Prostate gland (tissue), 2 donors: ENCODE measurements around the gene FAM222A.

Experiments used
- POLR2A ChIP-seq: fragments of 450-650 bp; IDR thresholded peaks from one replicate; pipeline ENCODE4 v1.6.1; 2016; ENCODE audit warnings: antibody characterized with exemption, mild to moderate bottlenecking
- POLR2AphosphoS5 ChIP-seq: sonication (generic); formaldehyde crosslinking; IDR thresholded peaks from one replicate; pipeline ENCODE4 v1.6.1; 2017; ENCODE audit warnings: antibody characterized with exemption
- TF ChIP-seq, protein P1 (sequence below), 4 experiments: fragments of 200-600 bp in 2 of 4; fragments of 450-650 bp in 2 of 4; sonication (generic) in 2 of 4; IDR thresholded peaks; 1 replicate in 3 of 4; 2 replicates in 1 of 4; pipeline ENCODE4 v1.5.1; 2016 to 2019; ENCODE audit warnings: antibody characterized with exemption in 4 of 4, mild to moderate bottlenecking in 2 of 4, moderate library complexity in 2 of 4

DNA sequence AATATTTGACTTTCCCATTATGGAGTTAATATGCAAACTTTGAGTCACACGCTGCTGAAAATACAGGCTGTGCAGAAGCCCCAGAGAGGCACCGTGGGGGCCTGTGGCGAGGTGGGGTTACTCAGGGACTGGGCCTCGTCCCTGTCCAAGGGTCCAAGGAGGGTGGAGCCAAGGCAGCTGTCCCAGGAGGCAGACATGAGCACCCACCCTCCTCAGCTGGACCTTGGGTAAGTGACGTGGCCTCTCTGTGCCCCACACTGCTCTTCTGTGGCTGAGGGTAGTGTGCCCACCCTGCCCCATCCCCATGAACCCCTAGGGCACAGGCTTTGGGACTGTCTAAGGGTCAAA, 39.4 kb downstream of the FAM222A start:
- TF ChIP-seq, protein P1, sequence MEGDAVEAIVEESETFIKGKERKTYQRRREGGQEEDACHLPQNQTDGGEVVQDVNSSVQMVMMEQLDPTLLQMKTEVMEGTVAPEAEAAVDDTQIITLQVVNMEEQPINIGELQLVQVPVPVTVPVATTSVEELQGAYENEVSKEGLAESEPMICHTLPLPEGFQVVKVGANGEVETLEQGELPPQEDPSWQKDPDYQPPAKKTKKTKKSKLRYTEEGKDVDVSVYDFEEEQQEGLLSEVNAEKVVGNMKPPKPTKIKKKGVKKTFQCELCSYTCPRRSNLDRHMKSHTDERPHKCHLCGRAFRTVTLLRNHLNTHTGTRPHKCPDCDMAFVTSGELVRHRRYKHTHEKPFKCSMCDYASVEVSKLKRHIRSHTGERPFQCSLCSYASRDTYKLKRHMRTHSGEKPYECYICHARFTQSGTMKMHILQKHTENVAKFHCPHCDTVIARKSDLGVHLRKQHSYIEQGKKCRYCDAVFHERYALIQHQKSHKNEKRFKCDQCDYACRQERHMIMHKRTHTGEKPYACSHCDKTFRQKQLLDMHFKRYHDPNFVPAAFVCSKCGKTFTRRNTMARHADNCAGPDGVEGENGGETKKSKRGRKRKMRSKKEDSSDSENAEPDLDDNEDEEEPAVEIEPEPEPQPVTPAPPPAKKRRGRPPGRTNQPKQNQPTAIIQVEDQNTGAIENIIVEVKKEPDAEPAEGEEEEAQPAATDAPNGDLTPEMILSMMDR (IDR thresholded peaks at IDR 0.05) = no peak
- TF ChIP-seq POLR2A (no peak), POLR2AphosphoS5 (no peak)
